Transverse colon (tissue), 4 donors: ENCODE data around the gene CAD. TPM values are rescaled to one million over a fixed set of nuclear protein-coding genes. Genes with fewer than 3 reads are reported as not detected.

Experiments
- DNase-seq: peaks from one replicate; pipeline ENCODE4 v3.0.0-alpha.2; 2019
- H3K27ac ChIP-seq, 4 donors: fragments of 200-600 bp; sonication (generic); 2 replicates each; pipeline ENCODE4 v1.5.1; 2016 to 2018; ENCODE audit warnings: inconsistent platforms in 4 of 4
- H3K27me3 ChIP-seq: fragments of 200-600 bp; sonication (generic); 2 replicates; pipeline ENCODE4 v1.5.1; 2017; ENCODE audit warnings: inconsistent platforms
- H3K36me3 ChIP-seq, 4 donors: fragments of 200-600 bp; sonication (generic); 2 replicates each; pipeline ENCODE4 v1.5.1; 2017 to 2019; ENCODE audit warnings: inconsistent platforms in 4 of 4
- H3K4me1 ChIP-seq, 4 donors: fragments of 200-600 bp; sonication (generic); 2 replicates each; pipeline ENCODE4 v1.5.1; 2017 to 2020; ENCODE audit warnings: inconsistent platforms in 4 of 4
- H3K4me3 ChIP-seq, 4 donors: fragments of 200-600 bp; sonication (generic); 1 replicate in 1 of 4; 2 replicates in 3 of 4; pipeline versions ENCODE4 v1.5.1 to v1.6.1; 2017 to 2019; ENCODE audit warnings: inconsistent platforms in 4 of 4
- H3K9me3 ChIP-seq, 2 donors: fragments of 200-600 bp; sonication (generic); 2 replicates each; pipeline ENCODE4 v1.5.1; 2017 to 2019; ENCODE audit warnings: inconsistent platforms in 2 of 2
- CTCF ChIP-seq, 5 experiments: fragments of 200-600 bp in 3 of 5; fragments of 450-650 bp in 2 of 5; sonication (generic) in 3 of 5; IDR thresholded peaks; 1 replicate in 2 of 5; 2 replicates in 3 of 5; pipeline ENCODE4 v1.5.1; 2016 to 2017; ENCODE audit warnings: antibody characterized with exemption in 5 of 5, inconsistent platforms in 3 of 5, mild to moderate bottlenecking in 2 of 5, moderate library complexity in 1 of 5
- EP300 ChIP-seq: sonication (generic); formaldehyde crosslinking; IDR thresholded peaks from one replicate; pipeline ENCODE4 v1.6.1; 2017; ENCODE audit warnings: antibody characterized with exemption, low read depth
- POLR2A ChIP-seq: fragments of 450-650 bp; IDR thresholded peaks from one replicate; pipeline ENCODE4 v1.6.1; 2016; ENCODE audit warnings: antibody characterized with exemption, mild to moderate bottlenecking, moderate library complexity
- POLR2AphosphoS5 ChIP-seq, 3 donors: sonication (generic); formaldehyde crosslinking; IDR thresholded peaks; one replicate each; pipeline ENCODE4 v1.6.1; 2016; ENCODE audit warnings: antibody characterized with exemption in 3 of 3
- WGBS, 2 donors: methylation state at CpG; one replicate each; pipeline ENCODE4 v1.1.5; 2018; ENCODE audit warnings: low coverage in 1 of 2; 5-methylcytosine and 5-hydroxymethylcytosine counted together
- in situ Hi-C, 4 donors: fragments of 200-750 bp; cut with MboI; loops; one replicate each; pipeline versions ENCODE4 v1.15.0 to v1.15.1; 2017; ENCODE audit warnings: low sequenced_read_pairs in 3 of 4, low pct_ligation_motif_present in 1 of 4, low pct_unique_long_range_greater_than_20kb in 1 of 4
- intact Hi-C: fragments of 100-400 bp; cut with DNase I; formaldehyde crosslinking; loops from one replicate; pipeline ENCODE4 v1.15.1; 2023; ENCODE audit warnings: low total_unique reads
- total RNA-seq, 4 donors: library from RNA; depleted of rRNA; stranded (reverse); fragments of >200 nt; gene quantifications; one replicate each; pipeline ENCODE4 v1.1.0, GENCODE V29; 2016

The CAD gene
- total RNA-seq, 4 donors from 2014 or later, result 11.9 to 25.9 (median 16.6) TPM

- Histone ChIP-seq H3K4me3 (no peak overlapping the region), H3K9me3 (no peaks in the 10 kb centered on the region), H3K36me3 (no peaks in the 10 kb centered on the region), H3K4me1 (peaks cover 0 to 9% (median 2%) of the 10 kb centered on the region in 4 donors), H3K27ac (no peak overlapping the region), H3K27me3 (peaks cover 52% of the 10 kb centered on the region)
- WGBS, 2 donors, result 78% methylated on average over 13 of the region's 13 CpGs; no CpG with 5 or more reads in 1 of the 2 donors
- intact Hi-C loops, result no loop called here
- TF ChIP-seq POLR2A, result no peak
- TF ChIP-seq CTCF (IDR thresholded peaks at IDR 0.05), result no peak
- TF ChIP-seq POLR2AphosphoS5 (IDR thresholded peaks at IDR 0.05), result no peak
- no peak for TF ChIP-seq EP300
- in situ Hi-C loops, result no loop called here
- DNase-seq, result no peak
Observed at GRCh38 chr2:27251766-27252165, 34.6 kb downstream of the CAD start.

GRCh38 chr2:27255187-27255586 lies 38.0 kb downstream of the CAD start:
- H3K4me1 ChIP-seq, result peaks cover 0 to 2% (median 0%) of the 10 kb centered on the region in 4 donors
- no peaks in the 10 kb centered on the region for H3K36me3 ChIP-seq
- no peaks in the 10 kb centered on the region for H3K9me3 ChIP-seq
- in situ Hi-C loops (no loop called here), intact Hi-C loops (no loop called here)
- no peak for DNase-seq
- H3K4me3 ChIP-seq, result no peak overlapping the region
- H3K27ac ChIP-seq, result no peak overlapping the region
- TF ChIP-seq POLR2A, result no peak
- TF ChIP-seq EP300, result no peak
- no peak for TF ChIP-seq CTCF (IDR thresholded peaks at IDR 0.05)
- TF ChIP-seq POLR2AphosphoS5 (IDR thresholded peaks at IDR 0.05), result no peak
- peaks cover 81% of the 10 kb centered on the region for H3K27me3 ChIP-seq
- 54% methylated on average over 13 of the region's 13 CpGs; no CpG with 5 or more reads in 1 of the 2 donors for WGBS, 2 donors

- H3K9me3 ChIP-seq, result no peaks in the 10 kb centered on the region
- in situ Hi-C loops, result no loop called here
- no peak overlapping the region for H3K27ac ChIP-seq
- DNase-seq, result no peak
- 26 to 33% methylated on average over 1 of the region's 1 CpG for WGBS, 2 donors
- no peaks in the 10 kb centered on the region for H3K4me1 ChIP-seq
- peaks cover 81% of the 10 kb centered on the region for H3K27me3 ChIP-seq
- intact Hi-C loops, result no loop called here
- H3K36me3 ChIP-seq, result no peaks in the 10 kb centered on the region
- TF ChIP-seq POLR2A (no peak), EP300 (no peak), CTCF (IDR thresholded peaks at IDR 0.05) (no peak), POLR2AphosphoS5 (IDR thresholded peaks at IDR 0.05) (no peak)
- no peak overlapping the region for H3K4me3 ChIP-seq
Observed at GRCh38 chr2:27255660-27256059, 38.5 kb downstream of the CAD start.

GRCh38 chr2:27256855-27257454 lies 39.8 kb downstream of the CAD start:
- peaks cover 89% of the 10 kb centered on the region for H3K27me3 ChIP-seq
- in situ Hi-C loops, result no loop called here

More at GRCh38 chr2:27256855-27257454, 39.8 kb downstream of the CAD start:
- no peak for DNase-seq
- no peak overlapping the region for H3K27ac ChIP-seq
- peaks cover 0 to 3% (median 2%) of the 10 kb centered on the region in 4 donors for H3K4me1 ChIP-seq
- no peak for TF ChIP-seq POLR2A
- TF ChIP-seq EP300, result no peak
- TF ChIP-seq CTCF (IDR thresholded peaks at IDR 0.05), result no peak
- no peak for TF ChIP-seq POLR2AphosphoS5 (IDR thresholded peaks at IDR 0.05)
- intact Hi-C loops, result no loop called here
- H3K9me3 ChIP-seq, result no peaks in the 10 kb centered on the region
- 70% methylated on average over 7 of the region's 7 CpGs; no CpG with 5 or more reads in 1 of the 2 donors for WGBS, 2 donors
- H3K4me3 ChIP-seq, result no peak overlapping the region
- H3K36me3 ChIP-seq, result no peaks in the 10 kb centered on the region
